ENCODE results near the gene FAM120C.
A peak's percentile ranks its signal among the peaks of the same experiment; 100 is the strongest.

Gene FAM120C

DNA sequence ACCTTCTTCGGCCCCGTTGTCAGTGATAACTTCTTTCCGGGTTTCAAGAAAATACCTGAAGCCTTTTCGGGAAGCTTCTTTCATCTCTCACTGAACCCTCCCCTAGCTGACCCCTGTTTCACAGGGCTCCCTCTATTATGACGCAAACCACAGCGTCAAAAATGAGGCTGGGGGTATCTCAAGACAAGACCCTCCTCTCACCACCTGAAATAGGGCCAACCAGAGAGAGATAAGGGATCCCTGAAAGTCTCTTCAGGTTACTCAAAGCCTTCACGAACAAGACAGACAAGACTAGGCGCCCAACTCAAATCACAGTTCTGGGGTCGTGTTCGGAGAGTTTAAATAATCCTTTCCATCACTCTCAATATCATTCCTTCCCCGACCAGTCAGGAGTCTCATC, 140.0 kb downstream of the FAM120C start:
- H3K36me3 ChIP-seq (ENCODE audit: low read length), result no peaks in the 10 kb centered on the region; the same call in 1 of the 2 replicates
- H3K79me2 ChIP-seq (ENCODE audit: insufficient read depth, low read length), result peaks cover 10% of the 10 kb centered on the region; the same call in 1 of the 2 replicates
- peak overlapping the region; percentile 95 for H3K4me3 ChIP-seq (ENCODE audit: insufficient read depth, low read length, poor library complexity, severe bottlenecking)
- peak overlapping the region; percentile 87 for H3K4me2 ChIP-seq (ENCODE audit: low read depth, low read length, poor library complexity, severe bottlenecking)
- no peaks in the 10 kb centered on the region for H3K9me3 ChIP-seq (ENCODE audit: insufficient read depth, low read length)
- peak overlapping the region; percentile 93 for H3K9ac ChIP-seq (ENCODE audit: low read length)
- H3K27me3 ChIP-seq (ENCODE audit: low read length), result no peaks in the 10 kb centered on the region
- H2AFZ ChIP-seq (ENCODE audit: low read depth, low read length, severe bottlenecking), result no peak overlapping the region
- TF ChIP-seq, protein P1, sequence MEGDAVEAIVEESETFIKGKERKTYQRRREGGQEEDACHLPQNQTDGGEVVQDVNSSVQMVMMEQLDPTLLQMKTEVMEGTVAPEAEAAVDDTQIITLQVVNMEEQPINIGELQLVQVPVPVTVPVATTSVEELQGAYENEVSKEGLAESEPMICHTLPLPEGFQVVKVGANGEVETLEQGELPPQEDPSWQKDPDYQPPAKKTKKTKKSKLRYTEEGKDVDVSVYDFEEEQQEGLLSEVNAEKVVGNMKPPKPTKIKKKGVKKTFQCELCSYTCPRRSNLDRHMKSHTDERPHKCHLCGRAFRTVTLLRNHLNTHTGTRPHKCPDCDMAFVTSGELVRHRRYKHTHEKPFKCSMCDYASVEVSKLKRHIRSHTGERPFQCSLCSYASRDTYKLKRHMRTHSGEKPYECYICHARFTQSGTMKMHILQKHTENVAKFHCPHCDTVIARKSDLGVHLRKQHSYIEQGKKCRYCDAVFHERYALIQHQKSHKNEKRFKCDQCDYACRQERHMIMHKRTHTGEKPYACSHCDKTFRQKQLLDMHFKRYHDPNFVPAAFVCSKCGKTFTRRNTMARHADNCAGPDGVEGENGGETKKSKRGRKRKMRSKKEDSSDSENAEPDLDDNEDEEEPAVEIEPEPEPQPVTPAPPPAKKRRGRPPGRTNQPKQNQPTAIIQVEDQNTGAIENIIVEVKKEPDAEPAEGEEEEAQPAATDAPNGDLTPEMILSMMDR (IDR thresholded peaks at IDR 0.05; ENCODE audit: insufficient read depth, low read length, poor library complexity, severe bottlenecking), result no peak
- H3F3A ChIP-seq (ENCODE audit: insufficient read depth), result 0 out of 2 replicates have a peak, but pooled peaks cover 5% of the 10 kb centered on the region
- no peaks in the 10 kb centered on the region for H4K20me1 ChIP-seq (ENCODE audit: low read depth, low read length)
- no peaks in the 10 kb centered on the region for H3K9me2 ChIP-seq (replicated peaks; ENCODE audit: insufficient read depth, low read length)
- peak overlapping the region; percentile 88 for H3K27ac ChIP-seq (ENCODE audit: low read depth, low read length)

DNA sequence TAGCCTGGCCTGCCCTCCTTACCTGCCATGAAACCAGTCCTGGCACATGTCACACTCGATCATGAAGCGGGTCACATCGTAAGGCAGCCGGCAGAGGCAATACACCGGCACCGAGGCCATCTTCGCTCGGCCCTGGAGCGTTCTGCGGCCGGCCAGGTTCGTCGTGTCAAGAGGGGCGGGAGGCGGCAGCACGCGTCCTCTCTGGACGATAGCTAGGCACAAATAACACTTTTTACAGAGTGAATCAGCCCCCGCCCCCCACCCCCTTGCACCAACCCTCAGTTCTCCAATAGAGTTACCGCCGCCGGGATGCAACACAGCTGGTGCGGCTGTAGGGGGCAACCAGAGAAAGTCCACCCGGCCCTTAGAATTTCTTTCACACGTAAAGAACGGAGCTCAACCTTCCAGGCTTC, 140.4 kb downstream of the FAM120C start:
- H3F3A ChIP-seq (ENCODE audit: insufficient read depth), result 0 out of 2 replicates have a peak, but pooled peaks cover 5% of the 10 kb centered on the region
- peaks cover under 1% of the 10 kb centered on the region; the same call in 1 of the 2 replicates for H3K36me3 ChIP-seq (ENCODE audit: low read length)
- H4K20me1 ChIP-seq (ENCODE audit: low read depth, low read length), result no peaks in the 10 kb centered on the region
- H3K79me2 ChIP-seq (ENCODE audit: insufficient read depth, low read length), result peaks cover 10% of the 10 kb centered on the region; the same call in 1 of the 2 replicates
- TF ChIP-seq, protein P1 (IDR thresholded peaks at IDR 0.05; ENCODE audit: insufficient read depth, low read length, poor library complexity, severe bottlenecking), result no peak
- no peak for TF ChIP-seq EZH2phosphoT487 (conservative IDR thresholded peaks at IDR 0.05; ENCODE audit: low read length)
- peak overlapping the region; percentile 88; the same call in 1 of the 2 replicates for H3K27ac ChIP-seq (ENCODE audit: low read depth, low read length)
- peak overlapping the region; percentile 87 for H3K4me2 ChIP-seq (ENCODE audit: low read depth, low read length, poor library complexity, severe bottlenecking)
- no peak overlapping the region for H2AFZ ChIP-seq (ENCODE audit: low read depth, low read length, severe bottlenecking)
- H3K4me3 ChIP-seq (ENCODE audit: insufficient read depth, low read length, poor library complexity, severe bottlenecking), result peak overlapping the region; percentile 95
- H3K27me3 ChIP-seq (ENCODE audit: low read length), result no peaks in the 10 kb centered on the region
- peak overlapping the region; percentile 93 for H3K9ac ChIP-seq (ENCODE audit: low read length)
- no peaks in the 10 kb centered on the region for H3K9me2 ChIP-seq (replicated peaks; ENCODE audit: insufficient read depth, low read length)
- no peaks in the 10 kb centered on the region for H3K9me3 ChIP-seq (ENCODE audit: insufficient read depth, low read length)

DNA sequence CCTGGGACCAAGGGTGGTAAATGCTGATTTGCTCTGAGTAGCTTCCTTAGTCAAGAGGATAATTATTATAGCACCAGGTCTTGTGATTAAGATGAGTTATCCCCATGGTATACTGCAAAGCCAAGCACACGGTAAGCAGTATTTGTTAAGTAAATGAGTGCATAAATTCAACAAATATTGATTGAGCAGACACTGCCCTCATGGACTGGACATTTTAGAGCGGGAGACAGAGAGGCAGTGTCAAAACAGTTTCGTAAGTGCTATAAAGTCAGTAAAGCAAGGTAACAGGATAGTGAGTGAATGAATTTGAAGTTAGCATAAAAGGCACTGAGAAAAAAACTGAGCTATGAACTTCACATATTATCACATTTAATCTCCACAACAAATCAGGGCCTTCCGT, 152.7 kb downstream of the FAM120C start:
- H2AFZ ChIP-seq (ENCODE audit: low read depth, low read length, severe bottlenecking), result no peak overlapping the region
- H3K9me2 ChIP-seq (replicated peaks; ENCODE audit: insufficient read depth, low read length), result no peaks in the 10 kb centered on the region
- no peak overlapping the region for H3K4me3 ChIP-seq (ENCODE audit: insufficient read depth, low read length, poor library complexity, severe bottlenecking)
- H3K36me3 ChIP-seq (ENCODE audit: low read length), result no peaks in the 10 kb centered on the region
- H3K79me2 ChIP-seq (ENCODE audit: insufficient read depth, low read length), result no peaks in the 10 kb centered on the region
- H3K9ac ChIP-seq (ENCODE audit: low read length), result no peak overlapping the region
- no peaks in the 10 kb centered on the region for H3K9me3 ChIP-seq (ENCODE audit: insufficient read depth, low read length)
- H3K27ac ChIP-seq (ENCODE audit: low read depth, low read length), result no peak overlapping the region
- no peaks in the 10 kb centered on the region for H4K20me1 ChIP-seq (ENCODE audit: low read depth, low read length)
- no peaks in the 10 kb centered on the region for H3F3A ChIP-seq (ENCODE audit: insufficient read depth)
- TF ChIP-seq, protein P1 (IDR thresholded peaks at IDR 0.05; ENCODE audit: insufficient read depth, low read length, poor library complexity, severe bottlenecking), result no peak
- TF ChIP-seq EZH2phosphoT487 (conservative IDR thresholded peaks at IDR 0.05; ENCODE audit: low read length), result no peak
- H3K4me2 ChIP-seq (ENCODE audit: low read depth, low read length, poor library complexity, severe bottlenecking), result no peak overlapping the region
- H3K27me3 ChIP-seq (ENCODE audit: low read length), result no peaks in the 10 kb centered on the region
